NOMO-1 treated with dmso at 0.1 percent for 144 hours (cell line): Measurements from ENCODE around the gene RAX2.
"Not testable (repeated sequence)": the region's sequence is repeated elsewhere in the genome, so short reads cannot be mapped to it uniquely, and the experiment has no call there.

Experiments
- DNase-seq: peaks from one replicate; lab custom pipeline; 2025; ENCODE audit not compliant: unreplicated experiment; lab: John Stamatoyannopoulos, UW

The RAX2 gene

GRCh38 chr19:3778104-3778867 lies 6.3 kb upstream of the RAX2 start:
- no peak for DNase-seq

- DNase-seq = no peak
Measured at GRCh38 chr19:3776479-3777040, 4.5 kb upstream of the RAX2 start.

GRCh38 chr19:3775831-3776230 lies 3.8 kb upstream of the RAX2 start:
- DNase-seq = no peak

- no peak for DNase-seq
Measured at GRCh38 chr19:3775374-3775711, 3.3 kb upstream of the RAX2 start.

GRCh38 chr19:3774621-3775373 lies 2.8 kb upstream of the RAX2 start:
- peak; percentile 34 for DNase-seq

- no peak for DNase-seq
Measured at GRCh38 chr19:3773814-3774515, 1.9 kb upstream of the RAX2 start.

- no peak for DNase-seq
Measured at GRCh38 chr19:3771000-3771905, 775 bp downstream of the RAX2 start.

GRCh38 chr19:3770136-3770999 lies 1.7 kb downstream of the RAX2 start:
- no peak for DNase-seq

GRCh38 chr19:3769494-3769893 lies 2.5 kb downstream of the RAX2 start:
- DNase-seq = no peak

- DNase-seq = no peak
Measured at GRCh38 chr19:3768748-3769099, 3.3 kb downstream of the RAX2 start.

- DNase-seq = no peak
Measured at GRCh38 chr19:3768015-3768747, 3.8 kb downstream of the RAX2 start.

GRCh38 chr19:3767050-3767449 lies 5.0 kb downstream of the RAX2 start:
- DNase-seq = no peak

- no peak for DNase-seq
Measured at GRCh38 chr19:3766520-3766919, 5.5 kb downstream of the RAX2 start.

GRCh38 chr19:3765757-3766156 lies 6.3 kb downstream of the RAX2 start:
- DNase-seq = not testable (repeated sequence)

GRCh38 chr19:3765121-3765520 lies 6.9 kb downstream of the RAX2 start:
- DNase-seq = no peak

GRCh38 chr19:3762501-3763459 lies 9.2 kb downstream of the RAX2 start, which contains the start of gene MRPL54:
Gene MRPL54, plus strand, starts transcription at chr19:3762682. Its CDS starts 19 bp downstream, at chr19:3762701.
- DNase-seq = peak; percentile 98

- DNase-seq = no peak
Measured at GRCh38 chr19:3762130-3762473, 9.9 kb downstream of the RAX2 start.
